Muscle layer of colon (tissue), 2 donors: Measurements from ENCODE around the gene TMED6.

Experiments
- H3K27ac ChIP-seq: one replicate; pipeline ENCODE4 v1.7.0; 2013; ENCODE audit warnings: low read depth, mild to moderate bottlenecking, low read length, moderate library complexity
- H3K27me3 ChIP-seq, 2 donors: one replicate each; pipeline ENCODE4 v1.7.0; 2013; ENCODE audit warnings: low read length in 2 of 2, mild to moderate bottlenecking in 2 of 2; ENCODE audit not compliant: insufficient read depth in 2 of 2, control insufficient read depth in 1 of 2
- H3K36me3 ChIP-seq: one replicate; pipeline ENCODE4 v1.7.0; 2013; ENCODE audit warnings: mild to moderate bottlenecking, low read length; ENCODE audit not compliant: insufficient read depth
- H3K4me1 ChIP-seq: one replicate; pipeline ENCODE4 v1.7.0; 2013; ENCODE audit warnings: mild to moderate bottlenecking, low read length; ENCODE audit not compliant: insufficient read depth
- H3K4me3 ChIP-seq, 2 donors: one replicate each; pipeline ENCODE4 v1.7.0; 2013; ENCODE audit warnings: low read length in 2 of 2, low read depth in 1 of 2, mild to moderate bottlenecking in 1 of 2, moderate library complexity in 1 of 2
- H3K9ac ChIP-seq: one replicate; pipeline ENCODE4 v1.7.0; 2013; ENCODE audit warnings: low read length
- H3K9me3 ChIP-seq: one replicate; pipeline ENCODE4 v1.7.0; 2013; ENCODE audit warnings: mild to moderate bottlenecking, low read length
- donor health status: abdominal sarcoma.
- donor health status: Adenocarcinoma of cecum.

The TMED6 gene

DNA sequence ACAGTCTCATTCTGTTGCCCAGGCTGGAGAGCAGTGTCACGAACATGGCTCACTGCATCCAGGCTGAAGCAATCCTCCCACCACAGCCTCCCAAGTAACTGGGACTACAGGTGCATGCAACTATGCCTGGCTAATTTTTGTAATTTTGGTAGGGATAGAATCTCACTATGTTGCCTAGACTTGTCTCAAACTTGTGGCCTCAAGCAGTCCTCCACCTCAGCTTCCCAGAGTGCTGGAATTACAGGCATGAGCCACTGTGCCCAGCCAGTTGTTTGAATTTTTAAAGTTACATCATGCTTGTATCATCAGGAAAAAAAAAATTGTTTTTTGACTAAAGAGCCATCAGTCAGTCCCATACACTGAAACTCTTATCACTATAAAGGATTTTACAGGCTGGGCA, 57.5 kb downstream of the TMED6 start:
- Histone ChIP-seq H3K36me3 (no peaks in the 10 kb centered on the region), H3K27ac (no peak overlapping the region), H3K9me3 (no peaks in the 10 kb centered on the region), H3K27me3 (no peaks in the 10 kb centered on the region), H3K4me1 (no peaks in the 10 kb centered on the region), H3K9ac (no peak overlapping the region), H3K4me3 (no peak overlapping the region)

GRCh38 chr16:69293401-69293800, 58.2 kb downstream of the TMED6 start:
- Histone ChIP-seq H3K4me3 (no peak overlapping the region), H3K27ac (no peak overlapping the region), H3K4me1 (no peaks in the 10 kb centered on the region)

More at GRCh38 chr16:69293401-69293800, 58.2 kb downstream of the TMED6 start:
- Histone ChIP-seq H3K36me3 (no peaks in the 10 kb centered on the region), H3K9ac (no peak overlapping the region), H3K9me3 (no peaks in the 10 kb centered on the region), H3K27me3 (no peaks in the 10 kb centered on the region)
